PFSK-1 (cell line): ENCODE measurements around the gene ENPP5.

Experiments
- POLR2AphosphoS5 ChIP-seq: IDR thresholded peaks from 2 replicates; pipeline ENCODE4 v1.6.1; 2012; ENCODE audit warnings: low read depth, mild to moderate bottlenecking, control low read depth, low read length, moderate library complexity
- SIN3A ChIP-seq: IDR thresholded peaks from 2 replicates; pipeline ENCODE4 v1.6.1; 2012; ENCODE audit warnings: mild to moderate bottlenecking, low read length, moderate library complexity, borderline replicate concordance; ENCODE audit not compliant: insufficient read depth
- TAF1 ChIP-seq: IDR thresholded peaks from 2 replicates; pipeline ENCODE4 v1.6.1; 2012; ENCODE audit warnings: low read length, control low read depth, borderline replicate concordance; ENCODE audit not compliant: insufficient read depth

DNA sequence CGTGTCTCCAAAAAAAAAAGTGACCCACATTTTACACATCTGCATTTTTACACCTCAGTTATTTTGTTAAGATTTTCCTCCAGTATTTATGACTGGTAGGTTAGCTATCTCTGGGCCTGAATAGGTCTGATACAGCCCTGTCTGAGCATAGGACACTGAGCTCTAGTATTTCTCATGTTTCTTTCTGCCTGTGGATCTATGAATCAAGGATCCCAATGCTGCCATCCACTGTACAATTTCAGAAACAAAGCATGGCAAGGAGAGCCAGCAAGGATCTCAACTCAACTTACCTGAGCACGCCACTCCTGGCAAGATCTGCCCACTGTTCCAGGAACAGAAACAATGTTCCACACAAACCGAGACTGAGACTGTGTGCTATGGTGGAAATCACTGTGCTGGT, 36.4 kb upstream of the ENPP5 start:
- TF ChIP-seq POLR2AphosphoS5 = no peak
- no peak for TF ChIP-seq TAF1
- no peak for TF ChIP-seq SIN3A
